Coronary artery (tissue), 2 donors: Measurements from ENCODE around the gene LTBP1.

ENCODE experiments used
- DNase-seq: peaks from one replicate; pipeline ENCODE4 v3.0.0-alpha.2; 2017; ENCODE audit warnings: low spot score
- H3K27ac ChIP-seq, 2 donors: fragments of 200-600 bp; sonication (generic); one replicate each; pipeline ENCODE4 v1.5.1; 2016 to 2019
- H3K4me3 ChIP-seq: fragments of 200-600 bp; sonication (generic); 2 replicates; pipeline ENCODE4 v1.5.1; 2016; ENCODE audit warnings: mild to moderate bottlenecking, moderate library complexity
- CTCF ChIP-seq: fragments of 200-600 bp; sonication (generic); IDR thresholded peaks from one replicate; pipeline ENCODE4 v1.5.1; 2019; ENCODE audit warnings: antibody characterized with exemption

LTBP1 gene

GRCh38 chr2:33077311-33077710 lies 130.6 kb downstream of the LTBP1 start:
- TF ChIP-seq CTCF = no peak
- no peak for DNase-seq
- Histone ChIP-seq H3K27ac (peak overlapping the region in 1 of 2 donors; percentile 8), H3K4me3 (no peak overlapping the region)

- Histone ChIP-seq H3K27ac (no peak overlapping the region), H3K4me3 (no peak overlapping the region)
- no peak for TF ChIP-seq CTCF
- no peak for DNase-seq
These were observed 131.1 kb downstream of the LTBP1 start for GRCh38 chr2:33077844-33078243.

- DNase-seq = no peak
- Histone ChIP-seq H3K4me3 (no peak overlapping the region), H3K27ac (no peak overlapping the region)
- TF ChIP-seq CTCF = no peak
These were observed 134.9 kb downstream of the LTBP1 start for GRCh38 chr2:33081691-33082090.

GRCh38 chr2:33083699-33084387 lies 137.1 kb downstream of the LTBP1 start:
- Histone ChIP-seq H3K4me3 (no peak overlapping the region), H3K27ac (peak overlapping the region in 1 of 2 donors; percentile 13)
- no peak for DNase-seq
- no peak for TF ChIP-seq CTCF

- no peak for TF ChIP-seq CTCF
- no peak for DNase-seq
- H3K27ac ChIP-seq = peak overlapping the region in 1 of 2 donors; percentile 6
- H3K4me3 ChIP-seq = no peak overlapping the region
These were observed 137.7 kb downstream of the LTBP1 start for GRCh38 chr2:33084433-33084832.

- no peak for DNase-seq
- Histone ChIP-seq H3K4me3 (no peak overlapping the region), H3K27ac (peak overlapping the region in 1 of 2 donors; percentile 6)
- no peak for TF ChIP-seq CTCF
These were observed 138.9 kb downstream of the LTBP1 start for GRCh38 chr2:33085646-33086045.

GRCh38 chr2:33086400-33087015 lies 139.8 kb downstream of the LTBP1 start:
- TF ChIP-seq CTCF = no peak
- H3K4me3 ChIP-seq = no peak overlapping the region
- H3K27ac ChIP-seq = peak overlapping the region; percentile 6 to 34
- no peak for DNase-seq
